Astrocyte of the hippocampus (primary cell): Measurements from ENCODE around the gene NOP9.

Experiments used
- DNase-seq: peaks from one replicate; pipeline ENCODE4 v3.0.0; 2011; ENCODE audit warnings: low read depth, low spot score

NOP9 gene

DNA sequence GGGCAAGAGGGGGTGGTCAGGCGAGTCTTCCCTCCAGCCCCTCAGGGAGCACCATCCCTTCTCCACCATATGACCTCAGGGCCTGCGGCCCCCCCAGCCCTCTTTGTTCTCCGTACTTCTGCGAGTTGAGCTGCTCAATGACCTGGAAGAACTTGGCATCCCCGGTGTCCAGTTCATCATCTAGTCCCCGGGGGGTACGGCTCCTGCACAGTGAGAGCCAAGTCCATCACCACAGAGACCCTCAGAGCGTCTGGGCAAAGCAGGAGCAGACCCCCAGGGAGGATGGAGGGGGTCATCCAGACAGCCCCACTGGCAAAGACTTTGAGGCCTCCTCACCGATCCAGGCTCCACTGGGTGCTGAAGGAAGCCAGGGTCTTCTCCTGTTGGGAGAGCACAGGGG is 26.3 kb downstream of the NOP9 start:
- no peak for DNase-seq

- DNase-seq = no peak
These were observed 27.7 kb downstream of the NOP9 start for GRCh38 chr14:24327303-24327702.

GRCh38 chr14:24327914-24328313 is 28.3 kb downstream of the NOP9 start:
- DNase-seq = peak; percentile 40

- DNase-seq = no peak
These were observed 29.5 kb downstream of the NOP9 start for GRCh38 chr14:24329073-24329663.

DNA sequence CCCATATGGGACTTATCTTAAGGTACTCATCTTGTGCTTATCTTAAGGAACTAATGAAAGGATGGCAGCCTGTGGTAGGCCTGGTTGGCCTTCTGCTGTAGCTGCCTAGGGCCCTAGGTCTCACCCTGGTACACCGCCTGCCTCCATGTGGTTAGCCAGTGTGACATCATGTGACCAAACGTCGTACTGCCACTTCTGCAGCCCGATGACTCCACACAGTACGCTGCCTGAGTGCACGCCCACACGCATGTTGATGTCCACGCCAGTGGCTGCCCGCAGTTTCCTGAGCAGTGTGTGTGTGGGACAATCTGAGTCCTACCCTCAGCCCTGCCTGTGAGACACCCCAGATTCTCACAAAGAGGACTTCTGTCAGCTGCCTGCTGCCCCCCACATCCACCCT is 30.1 kb downstream of the NOP9 start:
- no peak for DNase-seq

- no peak for DNase-seq
These were observed 31.5 kb downstream of the NOP9 start for GRCh38 chr14:24330973-24331674.

- no peak for DNase-seq
These were observed 32.1 kb downstream of the NOP9 start for GRCh38 chr14:24331731-24332267.

- peak; percentile 78 for DNase-seq
These were observed 32.8 kb downstream of the NOP9 start for GRCh38 chr14:24332268-24332993.

DNA sequence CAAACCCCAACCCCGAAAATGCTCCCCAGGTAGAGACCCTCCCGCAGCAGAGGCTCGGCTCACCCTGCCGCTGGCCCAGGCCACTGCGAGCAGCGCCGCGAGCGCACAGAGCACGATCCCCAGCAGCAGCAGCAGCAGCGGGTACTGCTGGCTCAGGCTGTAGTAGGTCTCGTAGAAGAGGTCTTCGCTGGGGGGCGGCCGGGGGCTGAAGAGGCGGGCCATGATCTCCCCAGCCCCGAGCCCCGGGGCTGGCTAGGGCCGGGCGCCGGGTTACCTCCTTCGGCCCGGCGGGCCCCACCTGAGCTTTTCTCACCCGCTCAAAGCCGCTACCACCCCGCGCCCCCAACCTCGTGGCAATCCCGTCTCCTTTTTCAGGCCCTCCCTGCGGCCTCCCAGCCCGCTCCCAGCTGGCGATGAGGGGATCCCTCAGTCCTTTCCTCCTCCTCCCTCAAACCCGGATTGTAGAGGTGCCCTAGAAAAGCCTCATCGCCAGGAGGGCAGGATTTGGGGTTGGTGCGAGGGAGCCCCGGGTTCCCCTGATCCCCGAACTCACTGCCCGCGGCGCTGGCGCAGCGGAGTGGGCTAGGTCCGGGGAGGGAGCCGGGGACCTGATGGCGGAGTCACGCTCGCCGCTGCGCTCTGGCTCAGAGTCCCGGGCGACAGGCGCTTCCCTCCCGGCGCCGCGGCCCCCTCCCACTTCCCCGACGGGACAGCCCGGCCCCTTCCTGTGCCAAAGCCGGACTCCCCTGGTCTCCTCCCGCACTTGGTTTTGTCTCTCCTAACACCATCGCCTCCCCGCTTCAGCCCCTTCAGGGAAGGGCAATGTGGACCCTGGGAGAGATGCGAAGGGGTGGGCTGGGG is 35.0 kb downstream of the NOP9 start, which contains the start of gene ADCY4:
Gene ADCY4, minus strand, starts transcription at position 641 of the 861 bp plus-strand sequence. Its CDS starts 419 bp downstream, at position 222.
- DNase-seq = peak; percentile 29

DNA sequence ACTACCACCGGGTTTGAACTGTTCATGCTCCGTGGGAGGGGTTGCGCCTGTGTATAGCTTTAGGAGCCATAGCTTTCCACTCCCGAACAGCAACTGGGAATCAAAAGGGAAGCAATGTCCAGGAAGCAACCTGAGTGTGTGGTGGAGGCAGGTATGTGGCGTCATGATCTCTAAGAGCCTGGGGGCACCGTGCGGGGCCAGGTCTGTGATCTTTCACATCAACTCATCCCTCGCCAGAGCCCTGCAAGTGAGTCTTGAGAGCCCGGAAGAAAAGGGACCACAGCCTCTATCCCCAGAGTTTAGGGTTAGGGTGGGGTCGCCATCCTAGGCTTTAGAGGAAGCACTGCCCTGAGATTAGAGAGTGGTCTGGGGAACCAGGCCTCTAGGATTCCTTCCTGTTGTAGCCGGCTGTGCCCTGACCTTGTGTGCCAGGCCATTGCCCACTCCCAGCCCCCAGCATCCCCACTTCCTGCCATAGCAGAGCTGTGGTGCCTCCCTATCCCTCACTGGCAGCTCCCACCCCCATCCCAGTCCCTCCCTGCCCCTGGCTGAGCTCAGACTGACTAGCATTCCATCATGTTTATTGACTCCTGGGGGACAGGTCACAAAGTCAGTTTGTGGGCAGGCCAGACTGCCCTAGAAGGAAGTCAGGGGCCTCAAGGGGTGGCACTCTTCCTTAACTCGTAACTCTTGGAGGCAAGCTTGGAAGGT is 36.0 kb downstream of the NOP9 start:
- DNase-seq = no peak

- no peak for DNase-seq
These were observed 37.6 kb downstream of the NOP9 start for GRCh38 chr14:24337144-24337823.

GRCh38 chr14:24337824-24338175 is 38.1 kb downstream of the NOP9 start:
- DNase-seq = no peak

DNA sequence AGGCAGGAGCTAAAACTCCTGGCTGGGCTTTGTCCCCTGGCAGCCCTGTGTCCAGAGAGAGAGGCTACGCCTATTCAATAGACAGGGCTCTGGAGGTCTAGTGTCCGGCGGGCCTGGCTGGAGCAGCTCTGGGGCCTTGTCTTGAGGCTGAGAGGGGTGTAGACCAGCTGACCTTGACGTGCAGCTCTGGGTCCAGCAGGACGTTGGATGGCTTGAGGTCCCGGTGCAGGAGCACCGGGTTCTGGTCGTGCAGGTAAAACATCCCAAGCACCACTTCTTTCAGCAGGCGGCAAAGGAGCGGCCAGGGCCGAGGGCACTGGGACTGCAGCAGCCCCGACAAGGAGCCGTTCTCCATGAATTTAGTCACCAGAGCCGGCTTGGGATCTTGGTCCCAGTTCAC is 39.2 kb downstream of the NOP9 start:
- DNase-seq = no peak

DNA sequence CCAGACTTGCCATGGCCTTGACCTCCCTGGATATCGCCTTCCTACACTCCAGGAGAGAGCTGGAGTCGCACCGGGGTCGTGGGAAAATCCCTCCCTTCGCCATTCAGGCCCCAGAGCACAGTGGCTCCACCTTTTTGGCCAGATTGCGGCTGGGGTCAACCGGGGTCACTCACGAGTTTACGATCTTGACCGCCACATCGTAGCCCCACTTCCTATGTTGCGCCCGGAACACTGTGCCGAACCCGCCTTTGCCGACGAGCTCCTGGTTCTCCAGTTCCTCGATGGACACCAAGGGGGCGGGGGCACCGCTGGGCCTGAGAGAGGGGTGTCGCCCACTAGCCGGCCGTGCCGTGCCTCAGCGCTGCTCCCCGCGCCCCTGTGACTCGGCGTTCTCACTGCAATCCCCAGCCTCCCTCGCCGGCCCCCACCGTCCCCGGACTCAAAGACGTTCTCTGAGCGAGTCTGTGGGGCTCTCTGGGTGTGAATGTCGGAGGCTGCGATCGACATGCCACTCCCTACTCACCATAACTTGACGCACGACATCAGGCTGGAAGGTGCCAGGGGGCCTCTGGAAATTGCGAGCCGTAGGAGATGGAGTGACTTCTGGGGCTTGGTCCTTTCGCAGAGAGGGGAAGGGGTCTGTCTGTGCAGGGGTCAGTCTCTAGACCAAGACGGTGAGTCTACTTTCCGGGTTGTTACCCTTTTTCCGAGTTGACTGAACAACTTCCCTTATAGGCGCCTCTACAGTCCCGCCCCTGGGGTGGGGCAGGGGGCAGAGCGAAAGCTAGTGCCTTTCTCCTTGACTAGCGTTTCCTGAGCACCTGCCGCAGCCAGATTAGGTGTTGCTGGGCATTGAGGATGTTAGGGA is 39.9 kb downstream of the NOP9 start, which contains the start of gene RIPK3:
Gene RIPK3, minus strand, starts transcription at position 708 of the 868 bp plus-strand sequence. Its CDS starts 165 bp downstream, at position 543.
- DNase-seq = no peak

- DNase-seq = no peak
These were observed 41.0 kb downstream of the NOP9 start for GRCh38 chr14:24340606-24341005.

DNA sequence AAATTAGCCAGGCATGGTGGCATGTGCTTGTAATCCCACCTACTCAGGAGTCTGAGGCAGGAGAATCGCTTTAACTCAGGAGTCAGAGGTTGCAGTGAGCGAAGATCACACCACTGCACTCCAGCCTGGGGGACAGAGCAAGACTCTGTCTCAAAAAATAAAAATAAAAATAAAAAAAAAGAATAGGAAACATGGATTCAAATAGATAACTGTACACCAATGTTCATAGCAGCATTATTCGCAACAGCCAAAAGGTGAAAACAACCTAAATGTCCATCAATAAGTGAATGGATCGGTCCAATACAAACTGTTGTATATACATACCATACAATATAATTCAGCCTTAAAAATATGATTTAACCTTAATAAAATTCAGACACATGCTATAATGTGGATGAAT is 43.2 kb downstream of the NOP9 start:
- DNase-seq = no peak

DNA sequence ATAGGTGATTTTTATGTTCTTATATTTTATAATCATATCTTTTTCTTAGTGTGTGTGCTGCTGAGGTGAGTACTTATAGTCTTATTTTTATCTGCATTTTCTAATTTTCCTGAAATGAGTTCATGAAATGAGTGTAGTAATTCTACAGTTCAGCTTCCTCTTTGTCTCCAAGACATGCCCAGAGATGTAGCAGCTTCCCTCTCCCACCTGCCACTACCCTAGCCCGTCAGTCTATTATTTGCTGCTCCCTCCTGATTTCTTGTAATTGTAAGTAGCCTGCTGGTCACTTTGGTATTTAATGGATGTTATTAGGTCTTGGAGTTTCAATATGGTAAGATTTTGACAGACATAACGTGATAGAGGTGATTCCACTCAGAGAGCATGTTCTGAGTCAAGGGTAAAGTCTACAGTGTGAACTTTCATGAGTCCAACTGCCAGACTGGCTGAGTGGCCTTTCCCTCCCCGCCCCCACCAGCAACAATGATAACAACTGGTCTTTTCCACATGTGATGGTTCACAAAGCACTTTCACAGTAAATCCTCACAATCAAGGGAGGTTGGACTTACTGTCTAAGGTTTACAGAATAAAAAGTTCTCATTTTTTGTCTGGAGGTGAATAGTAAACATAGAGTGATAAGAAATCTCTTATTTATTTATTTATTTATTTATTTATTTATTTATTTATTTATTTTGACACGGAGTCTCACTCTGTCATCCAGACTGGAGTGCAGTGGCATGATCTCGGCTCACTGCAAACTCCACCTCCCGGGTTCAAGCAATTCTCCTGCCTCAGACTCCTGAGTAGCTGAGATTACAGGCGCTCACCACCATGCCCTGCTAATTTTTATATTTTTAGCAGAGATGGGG is 44.4 kb downstream of the NOP9 start:
- no peak for DNase-seq

DNA sequence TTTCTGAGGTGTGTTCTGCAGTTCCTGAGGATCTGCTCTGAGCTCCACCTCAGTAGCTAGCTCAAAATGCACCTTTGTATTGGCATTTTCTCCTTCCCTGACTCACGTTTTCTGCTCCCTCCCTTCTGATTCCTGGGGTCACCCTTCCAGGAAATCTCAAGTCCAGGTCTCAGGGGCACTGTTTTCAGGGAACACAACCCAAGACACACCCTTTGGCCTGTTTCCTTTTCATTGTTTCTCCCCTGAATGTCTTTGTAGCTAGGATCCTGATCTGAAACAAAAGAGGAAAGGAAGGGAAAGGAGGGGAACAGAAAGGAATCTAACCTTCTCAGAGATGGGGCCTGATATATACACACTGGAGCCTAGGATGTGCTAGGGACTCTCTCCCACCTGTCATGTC is 47.5 kb downstream of the NOP9 start:
- DNase-seq = no peak
